AG04450 (cell line): Measurements from ENCODE around the gene RFPL3. TPM values are rescaled to one million over a fixed set of nuclear protein-coding genes. Genes with fewer than 3 reads are reported as not detected.

Source experiments
- CTCF ChIA-PET: fragments of 300-600, 350-600 bp; formaldehyde crosslinking; extraction: SDS; loops from one replicate; lab custom pipeline; 2022; ENCODE audit warnings: antibody characterized with exemption, inconsistent platforms; lab: Charles Lee
- POLR2A ChIA-PET: fragments of 350-600 bp; formaldehyde crosslinking; extraction: SDS; loops from one replicate; lab custom pipeline; 2021; ENCODE audit warnings: antibody characterized with exemption, inconsistent platforms; lab: Yijun Ruan, JAX
- DNase-seq: peaks from one replicate; pipeline ENCODE4 v3.0.0-alpha.2; 2011; ENCODE audit warnings: low read depth, low spot score
- H3K27ac ChIP-seq: one replicate; pipeline ENCODE4 v1.5.1; 2012; ENCODE audit warnings: low read depth, low read length, control low read depth
- H3K27me3 ChIP-seq: one replicate; pipeline ENCODE4 v1.6.0; 2012; ENCODE audit warnings: low read length; ENCODE audit not compliant: control insufficient read depth, insufficient read depth
- H3K4me3 ChIP-seq: 2 replicates; pipeline ENCODE4 v1.5.1; 2011; ENCODE audit warnings: mild to moderate bottlenecking, low read depth, low read length, control low read depth
- H3K9me3 ChIP-seq: 2 replicates; pipeline ENCODE4 v1.5.1; 2012; ENCODE audit warnings: low read length; ENCODE audit not compliant: control insufficient read depth, insufficient read depth
- polyA plus RNA-seq: library from polyadenylated mRNA; depleted of rRNA; stranded (reverse); fragments of >200 nt; gene quantifications from 2 replicates; pipeline ENCODE4 v1.2.3, GENCODE V29; 2011
- TF ChIP-seq, protein P1 (sequence below): IDR thresholded peaks from 2 replicates; pipeline ENCODE4 v1.5.1; 2011; ENCODE audit warnings: low read depth, low read length, control low read depth, inconsistent platforms

RFPL3 gene
- polyA plus RNA-seq, 1 experiment = not detected

GRCh38 chr22:32380991-32381390 lies 23.3 kb downstream of the RFPL3 start:
- Histone ChIP-seq H3K27ac (no peak overlapping the region), H3K4me3 (no peak overlapping the region), H3K9me3 (no peaks in the 10 kb centered on the region), H3K27me3 (no peaks in the 10 kb centered on the region)
- no peak for DNase-seq
- POLR2A ChIA-PET = no interaction called here
- TF ChIP-seq, protein P1, sequence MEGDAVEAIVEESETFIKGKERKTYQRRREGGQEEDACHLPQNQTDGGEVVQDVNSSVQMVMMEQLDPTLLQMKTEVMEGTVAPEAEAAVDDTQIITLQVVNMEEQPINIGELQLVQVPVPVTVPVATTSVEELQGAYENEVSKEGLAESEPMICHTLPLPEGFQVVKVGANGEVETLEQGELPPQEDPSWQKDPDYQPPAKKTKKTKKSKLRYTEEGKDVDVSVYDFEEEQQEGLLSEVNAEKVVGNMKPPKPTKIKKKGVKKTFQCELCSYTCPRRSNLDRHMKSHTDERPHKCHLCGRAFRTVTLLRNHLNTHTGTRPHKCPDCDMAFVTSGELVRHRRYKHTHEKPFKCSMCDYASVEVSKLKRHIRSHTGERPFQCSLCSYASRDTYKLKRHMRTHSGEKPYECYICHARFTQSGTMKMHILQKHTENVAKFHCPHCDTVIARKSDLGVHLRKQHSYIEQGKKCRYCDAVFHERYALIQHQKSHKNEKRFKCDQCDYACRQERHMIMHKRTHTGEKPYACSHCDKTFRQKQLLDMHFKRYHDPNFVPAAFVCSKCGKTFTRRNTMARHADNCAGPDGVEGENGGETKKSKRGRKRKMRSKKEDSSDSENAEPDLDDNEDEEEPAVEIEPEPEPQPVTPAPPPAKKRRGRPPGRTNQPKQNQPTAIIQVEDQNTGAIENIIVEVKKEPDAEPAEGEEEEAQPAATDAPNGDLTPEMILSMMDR = no peak
- CTCF ChIA-PET = no interaction called here

DNA sequence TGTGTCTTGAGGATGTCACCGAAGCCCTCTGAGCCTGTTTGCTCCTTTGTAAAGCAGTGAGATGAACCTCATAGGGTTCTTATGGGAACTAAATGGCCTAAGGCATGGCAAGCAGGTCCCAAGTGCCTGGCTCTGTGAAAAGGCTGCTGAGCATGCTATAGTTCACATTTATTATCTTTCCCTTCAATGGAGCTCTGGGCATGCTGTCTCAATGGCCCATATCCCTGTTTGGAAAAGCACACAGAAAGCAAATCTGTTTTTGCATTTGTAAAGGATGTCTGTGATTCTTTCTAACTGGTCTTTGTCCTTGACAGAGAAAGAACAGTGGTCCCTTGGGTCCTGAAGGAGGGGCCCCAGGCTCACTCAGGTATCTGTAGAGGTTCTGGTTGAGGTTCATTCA lies 28.0 kb downstream of the RFPL3 start:
- no peak for DNase-seq
- H3K9me3 ChIP-seq = no peaks in the 10 kb centered on the region
- TF ChIP-seq, protein P1 = no peak
- ChIA-PET CTCF (no interaction called here), POLR2A (no interaction called here)
- H3K4me3 ChIP-seq = no peak overlapping the region
- H3K27ac ChIP-seq = no peak overlapping the region
- no peaks in the 10 kb centered on the region for H3K27me3 ChIP-seq

DNA sequence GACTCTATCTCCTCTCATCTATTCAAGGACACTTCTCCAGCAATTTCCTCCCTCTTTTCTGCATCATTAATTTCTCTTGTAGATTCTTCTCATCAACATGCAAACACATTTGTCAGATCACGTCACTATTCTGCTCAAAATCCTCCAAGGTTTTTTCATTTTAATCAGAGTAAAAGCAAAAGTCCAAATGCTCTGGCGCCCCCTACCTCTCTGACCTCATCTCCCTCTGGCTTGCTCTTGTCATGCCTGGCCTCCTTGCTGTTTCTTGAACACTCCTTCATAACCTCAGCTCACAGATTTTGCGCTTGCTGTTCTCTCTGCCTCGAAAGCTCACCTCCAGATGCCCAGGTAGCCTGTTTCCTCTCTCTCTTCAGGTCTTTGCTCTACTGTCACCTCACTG lies 32.0 kb downstream of the RFPL3 start:
- DNase-seq = no peak
- POLR2A ChIA-PET = no interaction called here

GRCh38 chr22:32395107-32395506 lies 37.4 kb downstream of the RFPL3 start:
- no peak for DNase-seq
- POLR2A ChIA-PET = no interaction called here
- CTCF ChIA-PET = no interaction called here
- Histone ChIP-seq H3K9me3 (no peaks in the 10 kb centered on the region), H3K27ac (no peak overlapping the region), H3K4me3 (no peak overlapping the region), H3K27me3 (no peaks in the 10 kb centered on the region)
- TF ChIP-seq, protein P1 = no peak

More for the DNA sequence above, 32.0 kb downstream of the RFPL3 start:
- CTCF ChIA-PET = interaction anchor here (0.9 to 3.3 kb wide), 5 partner anchors 10 to 412 kb away, joined by 3 to 32 read pairs (median 4); no protein-coding TSS in a partner anchor
- no peak overlapping the region for H3K4me3 ChIP-seq
- TF ChIP-seq, protein P1 = peak; percentile 38
- H3K27ac ChIP-seq = no peak overlapping the region
- H3K27me3 ChIP-seq = no peaks in the 10 kb centered on the region
- no peaks in the 10 kb centered on the region for H3K9me3 ChIP-seq

- CTCF ChIA-PET = no interaction called here
- TF ChIP-seq, protein P1 = no peak
- no peak overlapping the region for H3K4me3 ChIP-seq
- no peaks in the 10 kb centered on the region for H3K9me3 ChIP-seq
- no peaks in the 10 kb centered on the region for H3K27me3 ChIP-seq
- POLR2A ChIA-PET = no interaction called here
- DNase-seq = no peak
- H3K27ac ChIP-seq = no peak overlapping the region
Observed at GRCh38 chr22:32396255-32396654, 38.6 kb downstream of the RFPL3 start.
